H1 (cell line): ENCODE data around the gene MRPL39. TPM values are rescaled to one million over a fixed set of nuclear protein-coding genes. Genes with fewer than 3 reads are reported as not detected.

Experiments used
- CTCF ChIA-PET: fragments of 300-600 bp; sonication (Branson Sonifier 250); formaldehyde crosslinking; loops from one replicate; lab custom pipeline; 2021; ENCODE audit not compliant: partially characterized antibody; lab: Charles Lee
- POLR2A ChIA-PET: fragments of 300-600 bp; sonication (Branson Sonifier 250); formaldehyde crosslinking; loops from one replicate; lab custom pipeline; 2021; ENCODE audit warnings: inconsistent platforms; ENCODE audit not compliant: partially characterized antibody; lab: Charles Lee
- DNase-seq, 2 experiments: peaks; one replicate each; pipeline versions ENCODE4 v3.0.0 to v3.0.0-alpha.2; 2010 to 2022; ENCODE audit warnings: low spot score in 2 of 2, low read depth in 1 of 2, mixed read lengths in 1 of 2
- FAIRE-seq: peaks from 2 replicates; lab custom pipeline; 2011; peaks lifted over from hg19 to GRCh38; lab: Jason Lieb, UNC
- H2AFZ ChIP-seq: 2 replicates; pipeline ENCODE4 v1.8.1; 2012; ENCODE audit warnings: low read length, inconsistent platforms
- H2AK5ac ChIP-seq: 2 replicates; pipeline ENCODE4 v1.6.1; 2013; ENCODE audit warnings: low read depth, low read length
- H2BK120ac ChIP-seq: replicated peaks from 2 replicates; pipeline ENCODE3; 2013; ENCODE audit warnings: low read depth, low read length, inconsistent platforms
- H2BK12ac ChIP-seq: 2 replicates; pipeline ENCODE4 v1.6.1; 2013; ENCODE audit warnings: low read depth, low read length
- H2BK15ac ChIP-seq: 2 replicates; pipeline ENCODE4 v1.6.1; 2013; ENCODE audit warnings: low read length
- H2BK20ac ChIP-seq: 2 replicates; pipeline ENCODE4 v1.6.1; 2013; ENCODE audit warnings: low read length
- H2BK5ac ChIP-seq: 2 replicates; pipeline ENCODE4 v1.6.1; 2013; ENCODE audit warnings: low read depth, low read length
- H3K14ac ChIP-seq: 2 replicates; pipeline ENCODE4 v1.6.1; 2013; ENCODE audit warnings: inconsistent platforms; ENCODE audit not compliant: insufficient read length
- H3K18ac ChIP-seq: 2 replicates; pipeline ENCODE4 v1.6.1; 2013; ENCODE audit warnings: low read length; ENCODE audit errors: extremely low read depth
- H3K23ac ChIP-seq: 2 replicates; pipeline ENCODE4 v1.6.1; 2013; ENCODE audit warnings: inconsistent platforms; ENCODE audit not compliant: insufficient read length
- H3K23me2 ChIP-seq: 2 replicates; pipeline ENCODE4 v1.6.1; 2013; ENCODE audit warnings: low read depth, low read length
- H3K27ac ChIP-seq: 2 replicates; pipeline ENCODE4 v1.6.1; 2011; ENCODE audit warnings: low read depth, low read length, inconsistent platforms
- H3K27me3 ChIP-seq, 4 experiments: replicated peaks in 1 of 4; 1 replicate in 1 of 4; 2 replicates in 3 of 4; pipeline versions ENCODE4 v1.6.1 to v1.8.1; 2011 to 2013; ENCODE audit warnings: low read length in 3 of 4, mild to moderate bottlenecking in 3 of 4, inconsistent platforms in 2 of 4, mixed read lengths in 2 of 4, moderate library complexity in 1 of 4; ENCODE audit not compliant: control insufficient read depth in 3 of 4, insufficient read depth in 3 of 4; ENCODE audit errors: extremely low read depth in 1 of 4
- H3K36me3 ChIP-seq, 4 experiments: 2 replicates each; pipeline versions ENCODE4 v1.6.1 to v1.8.1; 2011 to 2013; ENCODE audit warnings: mild to moderate bottlenecking in 4 of 4, low read length in 3 of 4, moderate library complexity in 2 of 4, control low read depth in 1 of 4, inconsistent platforms in 1 of 4; ENCODE audit not compliant: insufficient read depth in 4 of 4, control insufficient read depth in 2 of 4
- H3K4ac ChIP-seq: replicated peaks from 2 replicates; pipeline ENCODE3; 2013; ENCODE audit warnings: low read length, low read depth, mixed read lengths, inconsistent platforms; ENCODE audit not compliant: insufficient read length
- H3K4me1 ChIP-seq, 4 experiments: replicated peaks in 1 of 4; 1 replicate in 1 of 4; 2 replicates in 3 of 4; pipeline versions ENCODE4 v1.6.1 to v1.8.1; 2011 to 2013; ENCODE audit warnings: low read length in 3 of 4, inconsistent platforms in 2 of 4, mixed read lengths in 1 of 4; ENCODE audit not compliant: insufficient read depth in 4 of 4, control insufficient read depth in 3 of 4
- H3K4me2 ChIP-seq, 2 experiments: 2 replicates each; pipeline versions ENCODE4 v1.6.1 to v1.8.1; 2011 to 2013; ENCODE audit warnings: low read depth in 2 of 2, low read length in 2 of 2, control low read depth in 1 of 2, inconsistent platforms in 1 of 2, mild to moderate bottlenecking in 1 of 2; ENCODE audit not compliant: insufficient read depth in 1 of 2
- H3K4me3 ChIP-seq, 4 experiments: fragments of 200-600, 300-600 bp in 1 of 4; sonication (generic), shearing (Covaris generic), sonication (Bioruptor Twin) in 1 of 4; 2 replicates each; pipeline versions ENCODE4 v1.5.1 to v1.8.1; 2011 to 2016; ENCODE audit warnings: low read length in 4 of 4, low read depth in 3 of 4, control low read depth in 2 of 4, inconsistent platforms in 2 of 4, mild to moderate bottlenecking in 2 of 4, mixed read lengths in 1 of 4, moderate library complexity in 1 of 4; ENCODE audit not compliant: insufficient read depth in 2 of 4; ENCODE audit errors: extremely low read depth in 1 of 4
- H3K56ac ChIP-seq: replicated peaks from 2 replicates; pipeline ENCODE3; 2013; ENCODE audit warnings: low read depth, mild to moderate bottlenecking, mixed read lengths, low read length, inconsistent platforms; ENCODE audit not compliant: insufficient read length
- H3K79me1 ChIP-seq: 2 replicates; pipeline ENCODE4 v1.6.1; 2013; ENCODE audit warnings: low read depth, low read length, control low read depth
- H3K79me2 ChIP-seq, 2 experiments: 2 replicates each; pipeline versions ENCODE4 v1.6.1 to v1.8.1; 2012 to 2013; ENCODE audit warnings: low read length in 2 of 2, mild to moderate bottlenecking in 2 of 2, inconsistent platforms in 1 of 2; ENCODE audit not compliant: insufficient read depth in 2 of 2, control insufficient read depth in 1 of 2
- H3K9ac ChIP-seq, 4 experiments: replicated peaks in 1 of 4; 1 replicate in 1 of 4; 2 replicates in 3 of 4; pipeline versions ENCODE4 v1.6.1 to v1.8.1; 2011 to 2013; ENCODE audit warnings: low read depth in 3 of 4, low read length in 3 of 4, control low read depth in 2 of 4, mild to moderate bottlenecking in 2 of 4, moderate library complexity in 2 of 4, inconsistent platforms in 1 of 4; ENCODE audit errors: extremely low read depth in 1 of 4
- H3K9me3 ChIP-seq, 2 experiments: 2 replicates each; pipeline versions ENCODE4 v1.6.1 to v1.8.1; 2012 to 2013; ENCODE audit warnings: mild to moderate bottlenecking in 2 of 2, moderate library complexity in 2 of 2, control low read depth in 1 of 2, inconsistent platforms in 1 of 2, low read depth in 1 of 2, low read length in 1 of 2, mixed read lengths in 1 of 2; ENCODE audit not compliant: insufficient read depth in 2 of 2
- H4K20me1 ChIP-seq, 2 experiments: replicated peaks in 1 of 2; 2 replicates each; pipeline versions ENCODE3 to v1.8.1; 2011 to 2013; ENCODE audit warnings: inconsistent platforms in 2 of 2, low read length in 2 of 2, mild to moderate bottlenecking in 1 of 2; ENCODE audit not compliant: insufficient read depth in 2 of 2, control insufficient read depth in 1 of 2
- H4K5ac ChIP-seq: 2 replicates; pipeline ENCODE4 v1.6.1; 2013; ENCODE audit warnings: low read length, low read depth, mixed read lengths, inconsistent platforms; ENCODE audit not compliant: insufficient read length
- H4K8ac ChIP-seq: 2 replicates; pipeline ENCODE4 v1.8.0; 2013; ENCODE audit warnings: mild to moderate bottlenecking, moderate library complexity, low read length, inconsistent platforms; ENCODE audit not compliant: insufficient read depth; ENCODE audit errors: extremely low read depth
- H4K91ac ChIP-seq: replicated peaks from 2 replicates; pipeline ENCODE3; 2013; ENCODE audit warnings: low read length, mixed read lengths, inconsistent platforms; ENCODE audit not compliant: insufficient read length
- CTCF ChIP-seq, 3 experiments: IDR thresholded peaks; 1 replicate in 2 of 3; 2 replicates in 1 of 3; pipeline versions ENCODE4 v1.5.1 to v1.6.1; 2011; ENCODE audit warnings: low read length in 3 of 3, mild to moderate bottlenecking in 3 of 3, inconsistent platforms in 2 of 3, low read depth in 1 of 3, moderate library complexity in 1 of 3; ENCODE audit not compliant: insufficient read depth in 1 of 3; ENCODE audit errors: control extremely low read depth in 1 of 3
- GTF2F1 ChIP-seq: IDR thresholded peaks from 2 replicates; pipeline ENCODE4 v1.6.1; 2012; ENCODE audit warnings: low read depth, low read length, improper control_type of control experiment, borderline replicate concordance
- RAD21 ChIP-seq, 2 experiments: IDR thresholded peaks in 1 of 2; conservative IDR thresholded peaks in 1 of 2; 2 replicates each; pipeline ENCODE4 v1.6.1; 2011; ENCODE audit warnings: low read depth in 2 of 2, low read length in 2 of 2, improper control_type of control experiment in 1 of 2, inconsistent platforms in 1 of 2, mild to moderate bottlenecking in 1 of 2, moderate library complexity in 1 of 2
- WGBS, 2 experiments: shearing (Covaris generic) in 1 of 2; methylation state at CpG; one replicate each; pipeline versions ENCODE4 v1.1.6 to v1.1.7; 2013 to 2015; ENCODE audit warnings: low lambda C conversion rate in 2 of 2, mixed read lengths in 2 of 2, inconsistent platforms in 1 of 2, low coverage in 1 of 2, missing lambda C conversion rate in 1 of 2; ENCODE audit not compliant: insufficient replicate concordance in 2 of 2, insufficient coverage in 1 of 2, insufficient read length in 1 of 2; ENCODE audit errors: extremely low coverage in 1 of 2, missing lambda C conversion rate in 1 of 2; 5-methylcytosine and 5-hydroxymethylcytosine counted together
- polyA plus RNA-seq, 7 experiments: library from polyadenylated mRNA; depleted of rRNA in 3 of 7; stranded (reverse) in 5 of 7; unstranded in 2 of 7; fragments of >200 nt in 5 of 7; fragments of 200-250 nt in 2 of 7; gene quantifications; 1 replicate in 5 of 7; 2 replicates in 1 of 7; 4 replicates in 1 of 7; pipeline versions ENCODE4 v1.2.1 to v1.2.3, GENCODE V29; 2011 to 2013; ENCODE audit warnings: missing spikeins in 2 of 7, mixed read lengths in 2 of 7
- total RNA-seq: library from RNA; stranded (reverse); fragmentation: NEBNext Ultra II Directional; extraction: Animal tissue kit (Norgen Biotek cat#: 25700); gene quantifications from 2 replicates; pipeline ENCODE4 v1.2.1, GENCODE V29; 2021

MRPL39 gene
- total and polyA plus RNA-seq, 2 of the 8 experiments (the other 6 are each of a cell fraction or from before 2014, with no cell fraction given), result 20.3 to 43.2 TPM

- Histone ChIP-seq H3K79me2 (no peaks in the 10 kb centered on the region), H2BK15ac (no peak overlapping the region), H2AK5ac (no peak overlapping the region), H3K27ac (no peak overlapping the region), H3K79me1 (no peaks in the 10 kb centered on the region), H2AFZ (no peak overlapping the region), H3K56ac (no peak overlapping the region), H2BK12ac (no peak overlapping the region), H3K23ac (no peak overlapping the region), H3K9me3 (no peaks in the 10 kb centered on the region), H3K14ac (no peak overlapping the region), H2BK20ac (no peak overlapping the region), H3K18ac (no peak overlapping the region), H4K20me1 (no peaks in the 10 kb centered on the region), H4K5ac (no peak overlapping the region), H3K23me2 (peaks cover under 1% of the 10 kb centered on the region; the same call in 1 of the 2 replicates), H3K27me3 (peaks cover 1 to 9% (median 4%) of the 10 kb centered on the region in 4 experiments; a peak in 5 of 7 replicates), H4K91ac (no peak overlapping the region), H3K4me2 (no peak overlapping the region), H3K9ac (no peak overlapping the region), H2BK5ac (no peak overlapping the region), H3K4me1 (peaks cover 0 to 2% (median 0%) of the 10 kb centered on the region in 4 experiments; a peak in 1 of 7 replicates), H3K4ac (no peak overlapping the region), H3K4me3 (no peak overlapping the region), H4K8ac (no peak overlapping the region), H2BK120ac (no peak overlapping the region), H3K36me3 (no peaks in the 10 kb centered on the region)
- TF ChIP-seq CTCF (IDR thresholded peaks at IDR 0.05; ENCODE audit: control extremely low read depth in 1 of 3, insufficient read depth in 1 of 3, low read depth in 1 of 3, low read length in 3 of 3) (peak in 1 of 3 experiments; percentile 14; a peak in 1 of 4 replicates), RAD21 (IDR thresholded peaks at IDR 0.05 in 1 of 2, conservative IDR thresholded peaks at IDR 0.05 in 1 of 2; ENCODE audit: low read depth in 2 of 2, low read length in 2 of 2) (peak; percentile 8 to 26; a peak in 2 of 4 replicates), GTF2F1 (no peak)
- CTCF ChIA-PET, result interaction anchor here (0.8 to 2.5 kb wide), 2 partner anchors 142 to 147 kb away, joined by 4 to 7 read pairs; no protein-coding TSS in a partner anchor
- 82% methylated on average over 4 of the region's 4 CpGs; no CpG with 5 or more reads in 1 of the 2 experiments for WGBS, 2 experiments
- POLR2A ChIA-PET, result interaction anchor here (1.2 kb wide), 1 partner anchor 172 kb away, joined by 3 read pairs; no protein-coding TSS in a partner anchor
- no peak for DNase-seq
- FAIRE-seq, result no peak
These were observed 39.8 kb downstream of the MRPL39 start for GRCh38 chr21:25567472-25567871.
